Progenitor cell of endocrine pancreas (in vitro differentiated cells): ENCODE data around the gene PRIM1. TPM values are rescaled to one million over a fixed set of nuclear protein-coding genes. Genes with fewer than 3 reads are reported as not detected.

Experiments used
- DNase-seq: peaks from one replicate; pipeline ENCODE4 v3.0.0; 2021; ENCODE audit warnings: low spot score; ENCODE audit not compliant: unreplicated experiment
- H3K27ac Mint-ChIP-seq: 2 replicates; pipeline ENCODE4 v1.8.0; 2021; ENCODE audit warnings: mild to moderate bottlenecking, moderate library complexity, mixed read lengths
- H3K27me3 Mint-ChIP-seq: 2 replicates; pipeline ENCODE4 v1.8.0; 2021; ENCODE audit warnings: mixed read lengths
- H3K36me3 Mint-ChIP-seq: 2 replicates; pipeline ENCODE4 v1.8.0; 2022; ENCODE audit warnings: mixed read lengths; ENCODE audit not compliant: insufficient read depth
- H3K4me1 Mint-ChIP-seq: 2 replicates; pipeline ENCODE4 v1.8.0; 2021; ENCODE audit warnings: low read depth, mixed read lengths
- H3K4me3 Mint-ChIP-seq: 2 replicates; pipeline ENCODE4 v1.8.0; 2021; ENCODE audit warnings: low read depth, mild to moderate bottlenecking, moderate library complexity, mixed read lengths
- H3K9me3 Mint-ChIP-seq: 2 replicates; pipeline ENCODE4 v1.8.0; 2021; ENCODE audit warnings: low read depth, mixed read lengths
- CTCF ChIP-seq: fragments of 200-600 bp; sonication (generic); IDR thresholded peaks from one replicate; pipeline ENCODE4 v1.5.0; 2021; ENCODE audit warnings: antibody characterized with exemption, mild to moderate bottlenecking; ENCODE audit not compliant: unreplicated experiment
- total RNA-seq: library from RNA; stranded (reverse); gene quantifications from 2 replicates; pipeline ENCODE4 v1.2.1, GENCODE V29; 2021

Gene PRIM1
- total RNA-seq, 1 donor from 2014 or later: 26.6 TPM

GRCh38 chr12:56768424-56768823 is 16.3 kb upstream of the PRIM1 start:
- Mint-ChIP-seq H3K4me3 (no peak overlapping the region), H3K27ac (no peak overlapping the region), H3K9me3 (no peaks in the 10 kb centered on the region), H3K4me1 (peaks cover 2% of the 10 kb centered on the region), H3K36me3 (no peaks in the 10 kb centered on the region), H3K27me3 (no peaks in the 10 kb centered on the region)
- TF ChIP-seq CTCF: no peak
- no peak for DNase-seq

- no peak for TF ChIP-seq CTCF
- H3K4me1 Mint-ChIP-seq: peaks cover 2% of the 10 kb centered on the region
- H3K9me3 Mint-ChIP-seq: no peaks in the 10 kb centered on the region
- no peak overlapping the region for H3K27ac Mint-ChIP-seq
- no peaks in the 10 kb centered on the region for H3K27me3 Mint-ChIP-seq
- no peak overlapping the region for H3K4me3 Mint-ChIP-seq
- no peaks in the 10 kb centered on the region for H3K36me3 Mint-ChIP-seq
- DNase-seq: no peak
These were observed 14.4 kb upstream of the PRIM1 start for GRCh38 chr12:56766535-56766934.

GRCh38 chr12:56763753-56764657 is 11.9 kb upstream of the PRIM1 start:
- Mint-ChIP-seq H3K9me3 (peaks cover under 1% of the 10 kb centered on the region), H3K27me3 (no peaks in the 10 kb centered on the region), H3K4me3 (no peak overlapping the region), H3K4me1 (peaks cover 2% of the 10 kb centered on the region), H3K36me3 (no peaks in the 10 kb centered on the region), H3K27ac (no peak overlapping the region)
- no peak for TF ChIP-seq CTCF
- no peak for DNase-seq

- Mint-ChIP-seq H3K27me3 (no peaks in the 10 kb centered on the region), H3K36me3 (peaks cover 2% of the 10 kb centered on the region), H3K4me3 (no peak overlapping the region), H3K9me3 (peaks cover 8% of the 10 kb centered on the region), H3K27ac (no peak overlapping the region), H3K4me1 (no peaks in the 10 kb centered on the region)
- TF ChIP-seq CTCF: no peak
- no peak for DNase-seq
These were observed 9.7 kb upstream of the PRIM1 start for GRCh38 chr12:56761812-56762211.

- no peak overlapping the region for H3K4me3 Mint-ChIP-seq
- TF ChIP-seq CTCF: no peak
- no peak for DNase-seq
- no peak overlapping the region for H3K27ac Mint-ChIP-seq
- peaks cover 2% of the 10 kb centered on the region for H3K36me3 Mint-ChIP-seq
- peaks cover 8% of the 10 kb centered on the region for H3K9me3 Mint-ChIP-seq
- no peaks in the 10 kb centered on the region for H3K27me3 Mint-ChIP-seq
- H3K4me1 Mint-ChIP-seq: no peaks in the 10 kb centered on the region
These were observed 8.3 kb upstream of the PRIM1 start for GRCh38 chr12:56760460-56760859.
